ENCODE results near the gene KRR1.
"Not testable (repeated sequence)": the region's sequence is repeated elsewhere in the genome, so short reads cannot be mapped to it uniquely, and the experiment has no call there.

The KRR1 gene

DNA sequence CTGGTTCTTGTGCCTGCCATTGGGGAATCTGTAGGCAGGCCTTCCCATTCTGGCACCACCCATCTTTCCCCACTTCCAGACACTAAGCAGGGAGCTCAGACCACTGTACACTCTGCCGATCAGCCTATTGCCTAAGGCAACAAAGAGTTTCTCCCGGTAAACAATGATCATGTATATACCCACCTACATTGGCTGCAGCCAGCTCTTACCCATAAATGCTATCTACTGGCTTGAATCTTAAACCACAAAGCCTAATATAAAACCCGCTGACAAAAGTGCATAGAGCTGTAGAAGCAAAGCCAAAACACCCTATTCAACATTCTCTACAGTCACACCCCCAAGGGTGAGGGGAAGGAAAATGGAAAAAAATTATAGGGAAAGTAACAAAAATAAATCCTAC lies 51.7 kb downstream of the KRR1 start:
- no peak for DNase-seq (ENCODE audit: low read depth)

DNA sequence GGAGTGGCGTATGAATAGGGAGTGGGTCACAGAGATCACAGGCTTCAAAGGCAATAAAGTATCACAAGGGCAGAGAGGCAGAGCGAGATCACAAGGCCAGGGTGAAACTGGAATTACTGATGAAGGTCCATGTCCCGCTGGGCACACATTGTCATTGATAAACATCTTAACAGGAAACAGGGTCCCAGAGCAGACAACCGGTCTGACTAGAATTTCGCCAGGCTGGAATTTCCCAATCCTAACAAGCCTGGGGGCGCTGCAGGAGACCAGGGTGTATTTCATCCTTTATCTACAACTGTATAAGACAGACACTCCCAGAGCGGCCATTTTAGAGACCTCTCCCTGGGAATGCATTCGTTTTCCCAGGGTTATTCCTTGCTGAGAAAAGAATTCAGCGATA lies 53.5 kb downstream of the KRR1 start:
- not testable (repeated sequence) for DNase-seq (ENCODE audit: low read depth); H3K4me3 ChIP-seq (ENCODE audit: low read length)

More for the DNA sequence above, 51.7 kb downstream of the KRR1 start:
- H3K4me3 ChIP-seq (ENCODE audit: low read length): no peak overlapping the region
- TF ChIP-seq, protein P1, sequence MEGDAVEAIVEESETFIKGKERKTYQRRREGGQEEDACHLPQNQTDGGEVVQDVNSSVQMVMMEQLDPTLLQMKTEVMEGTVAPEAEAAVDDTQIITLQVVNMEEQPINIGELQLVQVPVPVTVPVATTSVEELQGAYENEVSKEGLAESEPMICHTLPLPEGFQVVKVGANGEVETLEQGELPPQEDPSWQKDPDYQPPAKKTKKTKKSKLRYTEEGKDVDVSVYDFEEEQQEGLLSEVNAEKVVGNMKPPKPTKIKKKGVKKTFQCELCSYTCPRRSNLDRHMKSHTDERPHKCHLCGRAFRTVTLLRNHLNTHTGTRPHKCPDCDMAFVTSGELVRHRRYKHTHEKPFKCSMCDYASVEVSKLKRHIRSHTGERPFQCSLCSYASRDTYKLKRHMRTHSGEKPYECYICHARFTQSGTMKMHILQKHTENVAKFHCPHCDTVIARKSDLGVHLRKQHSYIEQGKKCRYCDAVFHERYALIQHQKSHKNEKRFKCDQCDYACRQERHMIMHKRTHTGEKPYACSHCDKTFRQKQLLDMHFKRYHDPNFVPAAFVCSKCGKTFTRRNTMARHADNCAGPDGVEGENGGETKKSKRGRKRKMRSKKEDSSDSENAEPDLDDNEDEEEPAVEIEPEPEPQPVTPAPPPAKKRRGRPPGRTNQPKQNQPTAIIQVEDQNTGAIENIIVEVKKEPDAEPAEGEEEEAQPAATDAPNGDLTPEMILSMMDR (conservative IDR thresholded peaks at IDR 0.05; ENCODE audit: low read depth, low read length): no peak

DNA sequence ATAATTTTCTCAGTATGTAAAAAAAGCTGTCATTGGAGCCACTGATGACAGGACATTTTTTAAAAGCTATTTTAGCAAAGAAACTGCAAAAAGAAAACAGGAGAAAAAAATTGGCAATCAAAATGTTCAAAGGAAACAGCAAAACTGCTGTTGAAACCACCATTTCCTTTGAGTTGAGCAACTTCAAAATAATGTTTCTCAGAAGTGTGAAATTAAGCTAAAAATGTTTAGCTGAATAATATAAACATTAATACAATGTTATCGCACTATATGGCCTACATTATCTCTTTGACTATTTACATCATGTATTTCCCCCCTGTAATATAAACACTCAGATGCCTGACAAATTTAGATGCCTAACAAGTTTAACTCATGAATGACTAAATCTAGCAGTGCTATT lies 54.2 kb downstream of the KRR1 start:
- no peak for DNase-seq (ENCODE audit: low read depth)
- H3K4me3 ChIP-seq (ENCODE audit: low read length): no peak overlapping the region
- TF ChIP-seq, protein P1 (conservative IDR thresholded peaks at IDR 0.05; ENCODE audit: low read depth, low read length): no peak

DNA sequence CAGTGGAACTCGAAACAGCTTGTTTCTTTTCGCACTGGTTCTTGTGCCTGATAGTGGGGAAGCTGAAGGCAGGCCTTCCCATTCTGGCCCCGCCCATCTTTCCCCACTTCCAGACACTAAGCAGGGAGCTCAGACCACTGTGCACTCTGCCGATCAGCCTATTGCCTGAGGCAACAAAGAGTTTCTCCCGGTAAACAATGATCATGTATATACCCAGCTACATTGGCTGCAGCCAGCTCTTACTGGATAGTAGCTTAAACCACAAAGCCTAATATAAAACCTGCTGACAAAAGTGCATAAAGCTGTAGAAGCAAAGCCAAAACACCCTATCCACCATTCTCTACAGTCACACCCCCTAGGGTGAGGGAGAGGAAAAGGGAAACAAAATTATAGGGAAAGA lies 55.6 kb downstream of the KRR1 start:
- DNase-seq (ENCODE audit: low read depth): no peak
- no peak overlapping the region for H3K4me3 ChIP-seq (ENCODE audit: low read length)
- TF ChIP-seq, protein P1 (conservative IDR thresholded peaks at IDR 0.05; ENCODE audit: low read depth, low read length): no peak

DNA sequence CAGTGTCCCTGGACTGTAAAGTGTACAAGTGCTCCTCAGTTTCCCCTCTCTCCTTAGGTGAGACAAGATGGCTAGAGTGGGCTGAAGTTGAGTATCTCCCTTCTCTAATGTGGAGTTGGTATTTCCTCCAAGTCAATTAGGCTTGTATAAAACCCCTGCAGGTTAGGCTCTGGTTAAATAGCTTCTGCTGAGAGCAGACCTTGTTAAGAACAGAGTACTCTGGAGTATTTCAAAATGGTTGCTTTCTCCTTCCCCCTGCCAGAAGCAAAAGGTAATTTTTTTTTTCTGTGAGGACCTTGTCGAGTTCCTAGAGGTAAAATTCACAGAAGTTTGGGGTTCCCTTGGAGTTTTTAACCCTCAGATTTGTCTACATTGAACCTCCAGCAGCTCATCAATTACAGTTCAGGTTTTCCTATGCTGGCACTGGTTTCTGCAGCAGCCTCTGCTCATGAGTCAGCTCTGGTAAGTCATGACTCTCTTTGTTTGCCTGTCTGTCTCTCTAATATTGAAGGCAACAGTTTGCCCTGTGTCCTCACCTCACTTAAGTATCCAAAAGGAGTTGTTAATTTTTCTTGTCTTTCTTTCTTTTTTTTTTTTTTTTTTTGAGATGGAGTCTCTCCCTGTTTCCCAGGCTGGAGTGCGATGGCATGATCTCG lies 58.6 kb downstream of the KRR1 start:
- TF ChIP-seq, protein P1 (conservative IDR thresholded peaks at IDR 0.05; ENCODE audit: low read depth, low read length): no peak
- no peak overlapping the region for H3K4me3 ChIP-seq (ENCODE audit: low read length)
- peak; percentile 20 for DNase-seq (ENCODE audit: low read depth)

DNA sequence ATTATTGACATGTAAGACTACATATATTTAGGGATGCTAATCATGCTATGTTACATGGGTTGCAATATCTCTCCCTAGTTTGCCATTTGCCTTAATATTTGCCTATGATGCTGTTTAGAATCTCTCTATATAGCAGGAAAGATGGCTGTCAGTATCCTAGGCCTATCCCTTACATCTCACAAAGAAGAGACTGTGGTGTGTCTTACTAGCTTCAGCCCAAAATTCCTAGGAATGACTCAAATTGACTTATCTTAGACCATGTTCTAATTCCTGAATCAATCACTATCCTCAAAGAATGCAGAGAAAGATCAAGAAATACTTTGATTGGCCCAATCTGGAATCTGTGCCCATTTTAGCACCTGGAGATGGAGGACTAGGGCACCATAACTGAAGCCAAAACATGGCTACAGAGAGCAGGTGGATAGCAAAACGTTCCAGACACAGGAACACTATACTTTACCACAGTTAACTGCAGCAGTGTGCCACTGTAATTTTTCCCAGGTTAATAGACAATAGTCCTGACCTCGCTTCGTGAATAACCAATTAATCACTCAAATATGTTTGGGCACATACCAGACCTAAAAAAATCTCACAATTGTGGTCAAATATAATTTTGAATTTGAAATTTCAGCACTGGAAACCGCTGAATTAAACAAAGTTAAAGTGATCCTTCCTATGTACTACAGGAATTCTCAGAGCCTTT lies 63.6 kb downstream of the KRR1 start:
- no peak overlapping the region for H3K4me3 ChIP-seq (ENCODE audit: low read length)
- TF ChIP-seq, protein P1 (conservative IDR thresholded peaks at IDR 0.05; ENCODE audit: low read depth, low read length): no peak
- no peak for DNase-seq (ENCODE audit: low read depth)

DNA sequence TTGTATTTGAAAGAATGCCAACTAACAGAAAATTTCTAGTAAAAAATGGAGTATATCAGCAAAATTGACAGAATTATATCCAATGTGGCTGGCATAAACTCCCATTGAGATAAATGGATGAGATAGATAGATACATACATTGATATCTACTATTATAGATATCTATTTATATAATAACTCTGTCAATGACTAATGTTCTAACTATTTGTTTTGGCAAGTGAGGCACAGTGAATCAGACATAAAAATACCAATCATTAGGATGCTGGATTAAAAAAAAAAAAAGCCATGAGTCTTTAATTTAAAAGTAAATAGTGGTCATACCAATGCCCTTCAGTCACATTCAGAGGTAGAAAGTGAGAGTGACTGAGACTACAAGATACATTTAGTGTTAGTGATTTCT lies 64.6 kb downstream of the KRR1 start:
- DNase-seq (ENCODE audit: low read depth): peak; percentile 48
- TF ChIP-seq, protein P1 (conservative IDR thresholded peaks at IDR 0.05; ENCODE audit: low read depth, low read length): no peak
- no peak overlapping the region for H3K4me3 ChIP-seq (ENCODE audit: low read length)

DNA sequence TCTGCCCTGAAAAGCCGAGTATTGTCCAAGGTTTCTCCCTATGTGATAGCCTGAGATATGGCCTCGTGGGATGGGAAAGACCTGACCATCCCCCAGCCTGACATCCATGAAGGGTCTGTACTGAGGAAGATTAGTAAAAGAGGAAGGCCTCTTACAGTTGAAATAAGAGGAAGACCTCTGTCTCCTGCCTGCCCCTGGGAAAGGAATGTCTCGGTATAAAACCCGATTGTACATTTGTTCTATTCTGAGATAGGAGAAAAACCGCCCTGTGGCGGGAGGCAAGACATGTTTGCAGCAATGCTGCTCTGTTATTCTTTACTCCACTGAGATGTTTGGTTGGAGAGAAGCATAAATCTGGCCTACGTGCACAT lies 66.3 kb downstream of the KRR1 start:
- not testable (repeated sequence) for DNase-seq (ENCODE audit: low read depth); H3K4me3 ChIP-seq (ENCODE audit: low read length)
